Fibroblast of skin of left quadriceps (primary cell): ENCODE data around the gene CST7.
A peak's percentile ranks its signal among the peaks of the same experiment; 100 is the strongest.
"Not testable (repeated sequence)": the region's sequence is repeated elsewhere in the genome, so short reads cannot be mapped to it uniquely, and the experiment has no call there.

Source experiments
- DNase-seq, 2 experiments: peaks; one replicate each; pipeline ENCODE4 v3.0.0-alpha.2; 2013; ENCODE audit warnings: low read depth in 2 of 2

Gene CST7

GRCh38 chr20:24986436-24987015 is 37.5 kb downstream of the CST7 start:
- DNase-seq: no peak

- no peak for DNase-seq
Measured at GRCh38 chr20:24987244-24987643, 38.2 kb downstream of the CST7 start.

- DNase-seq: no peak
Measured at GRCh38 chr20:24987873-24988835, 39.1 kb downstream of the CST7 start.

- DNase-seq: no peak
Measured at GRCh38 chr20:24989162-24989561, 40.1 kb downstream of the CST7 start.

GRCh38 chr20:24990810-24991252 is 41.8 kb downstream of the CST7 start:
- DNase-seq: no peak

GRCh38 chr20:24991897-24992486 is 42.9 kb downstream of the CST7 start:
- no peak for DNase-seq

GRCh38 chr20:24992487-24993205 is 43.6 kb downstream of the CST7 start, which contains the start of gene APMAP:
Gene APMAP, minus strand, starts transcription at chr20:24992751. Its CDS starts 63 bp downstream, at chr20:24992688.
- peak; percentile 77 to 80 for DNase-seq

GRCh38 chr20:24993337-24994185 is 44.5 kb downstream of the CST7 start:
- peak; percentile 33 to 34 for DNase-seq

GRCh38 chr20:24994186-24994465 is 45.1 kb downstream of the CST7 start:
- no peak for DNase-seq

GRCh38 chr20:24994470-24995368 is 45.6 kb downstream of the CST7 start:
- DNase-seq: peak; percentile 40 to 56

- DNase-seq: no peak
Measured at GRCh38 chr20:24995741-24996448, 46.8 kb downstream of the CST7 start.

- DNase-seq: no peak
Measured at GRCh38 chr20:24996449-24997377, 47.6 kb downstream of the CST7 start.

- no peak for DNase-seq
Measured at GRCh38 chr20:24998121-24998520, 49.1 kb downstream of the CST7 start.

GRCh38 chr20:24998631-24999445 is 49.8 kb downstream of the CST7 start:
- DNase-seq: no peak

- DNase-seq: no peak
Measured at GRCh38 chr20:24999568-24999967, 50.5 kb downstream of the CST7 start.

- peak; percentile 80 to 83 for DNase-seq
Measured at GRCh38 chr20:25000268-25000801, 51.3 kb downstream of the CST7 start.

- not testable (repeated sequence) for DNase-seq
Measured at GRCh38 chr20:25001323-25001722, 52.3 kb downstream of the CST7 start.
